Measurements from ENCODE around the gene NLRC5.

- TF ChIP-seq ELF4 (IDR thresholded peaks at IDR 0.05) (no peak), LEF1 (IDR thresholded peaks at IDR 0.05; ENCODE audit: borderline replicate concordance) (no peak)
Measured at GRCh38 chr16:57013902-57014301, 24.5 kb downstream of the NLRC5 start.
